Activated CD4-positive, alpha-beta T cell treated with anti-CD3 and anti-CD28 coated beads, Interleukin-2, amount 50 U/mL, for 4 hours (primary cell): ENCODE data around the gene CST5.
"Not testable (repeated sequence)": the region's sequence is repeated elsewhere in the genome, so short reads cannot be mapped to it uniquely, and the experiment has no call there.

Source experiments
- DNase-seq, 2 experiments: peaks; one replicate each; pipeline ENCODE4 v3.0.0-alpha.2; 2020

Gene CST5

GRCh38 chr20:23879328-23879798 lies at the start of gene CST5:
Gene CST5, minus strand, starts transcription at chr20:23879748. Its CDS starts 72 bp downstream, at chr20:23879676.
- no peak for DNase-seq

- peak; percentile 8 to 10 for DNase-seq
Measured at GRCh38 chr20:23928788-23929187, 49.2 kb upstream of the CST5 start.

- no peak for DNase-seq
Measured at GRCh38 chr20:23928353-23928752, 48.8 kb upstream of the CST5 start.

GRCh38 chr20:23926944-23927872 lies 47.7 kb upstream of the CST5 start:
- DNase-seq, result no peak

GRCh38 chr20:23926526-23926880 lies 47.0 kb upstream of the CST5 start:
- no peak for DNase-seq

- DNase-seq, result no peak
Measured at GRCh38 chr20:23925789-23926525, 46.4 kb upstream of the CST5 start.

GRCh38 chr20:23924751-23925150 lies 45.2 kb upstream of the CST5 start:
- DNase-seq, result no peak

GRCh38 chr20:23923891-23924435 lies 44.4 kb upstream of the CST5 start:
- DNase-seq, result no peak

- no peak for DNase-seq
Measured at GRCh38 chr20:23923311-23923710, 43.8 kb upstream of the CST5 start.

GRCh38 chr20:23920408-23921325 lies 41.1 kb upstream of the CST5 start:
- no peak for DNase-seq

- DNase-seq, result no peak
Measured at GRCh38 chr20:23918896-23919295, 39.3 kb upstream of the CST5 start.

- DNase-seq, result no peak
Measured at GRCh38 chr20:23918101-23918862, 38.7 kb upstream of the CST5 start.

GRCh38 chr20:23917024-23917725 lies 37.6 kb upstream of the CST5 start:
- DNase-seq, result no peak

- no peak for DNase-seq
Measured at GRCh38 chr20:23915844-23916243, 36.3 kb upstream of the CST5 start.

GRCh38 chr20:23914469-23914868 lies 34.9 kb upstream of the CST5 start:
- not testable (repeated sequence) for DNase-seq

GRCh38 chr20:23910210-23910609 lies 30.7 kb upstream of the CST5 start:
- no peak for DNase-seq

GRCh38 chr20:23909390-23909789 lies 29.8 kb upstream of the CST5 start:
- DNase-seq, result no peak

GRCh38 chr20:23907579-23907978 lies 28.0 kb upstream of the CST5 start:
- DNase-seq, result no peak

GRCh38 chr20:23902396-23902795 lies 22.8 kb upstream of the CST5 start:
- not testable (repeated sequence) for DNase-seq

- DNase-seq, result not testable (repeated sequence)
Measured at GRCh38 chr20:23890867-23891266, 11.3 kb upstream of the CST5 start.

- DNase-seq, result peak; percentile 54 to 58
Measured at GRCh38 chr20:23889775-23890187, 10.2 kb upstream of the CST5 start.
